Measurements from ENCODE around the gene NRP2.

The NRP2 gene

DNA sequence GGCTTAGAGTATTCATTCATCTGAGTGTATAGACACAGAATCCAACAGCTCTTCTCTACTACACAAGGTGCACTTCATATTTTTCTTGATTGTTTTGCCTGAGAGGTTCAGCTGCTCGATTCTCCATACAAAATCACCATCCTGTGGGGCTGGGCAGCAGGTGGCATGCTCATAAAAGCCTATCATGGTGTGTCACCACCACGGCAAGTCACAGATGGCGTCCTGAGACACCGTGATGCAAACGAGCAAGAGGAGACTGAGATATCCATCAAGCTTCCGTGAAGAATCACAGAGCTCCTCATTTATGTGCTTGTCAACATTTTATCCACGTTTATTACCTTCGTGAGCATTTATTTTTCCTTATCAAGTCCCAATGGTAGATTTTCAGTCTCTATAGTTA is 22.4 kb upstream of the NRP2 start:
- no peak for TF ChIP-seq FOXM1 (IDR thresholded peaks at IDR 0.05; ENCODE audit: borderline replicate concordance, low read depth)

GRCh38 chr2:205660521-205661124 is 21.7 kb upstream of the NRP2 start:
- TF ChIP-seq YY1 (IDR thresholded peaks at IDR 0.05; ENCODE audit: low read depth), result no peak
- TF ChIP-seq RAD21 (IDR thresholded peaks at IDR 0.05; ENCODE audit: low read depth), result no peak
- no peak for TF ChIP-seq ZBTB7A (IDR thresholded peaks at IDR 0.05; ENCODE audit: low read depth)
- TF ChIP-seq EP300 (IDR thresholded peaks at IDR 0.05; ENCODE audit: borderline replicate concordance), result no peak
- TF ChIP-seq, protein P1, sequence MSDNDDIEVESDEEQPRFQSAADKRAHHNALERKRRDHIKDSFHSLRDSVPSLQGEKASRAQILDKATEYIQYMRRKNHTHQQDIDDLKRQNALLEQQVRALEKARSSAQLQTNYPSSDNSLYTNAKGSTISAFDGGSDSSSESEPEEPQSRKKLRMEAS (IDR thresholded peaks at IDR 0.05), result no peak
- TF ChIP-seq TCF12 (IDR thresholded peaks at IDR 0.05; ENCODE audit: low read depth), result no peak
- TF ChIP-seq NFIC (IDR thresholded peaks at IDR 0.05), result no peak
- TF ChIP-seq CREB1 (IDR thresholded peaks at IDR 0.05; ENCODE audit: low read depth), result no peak
- TF ChIP-seq, protein P2, sequence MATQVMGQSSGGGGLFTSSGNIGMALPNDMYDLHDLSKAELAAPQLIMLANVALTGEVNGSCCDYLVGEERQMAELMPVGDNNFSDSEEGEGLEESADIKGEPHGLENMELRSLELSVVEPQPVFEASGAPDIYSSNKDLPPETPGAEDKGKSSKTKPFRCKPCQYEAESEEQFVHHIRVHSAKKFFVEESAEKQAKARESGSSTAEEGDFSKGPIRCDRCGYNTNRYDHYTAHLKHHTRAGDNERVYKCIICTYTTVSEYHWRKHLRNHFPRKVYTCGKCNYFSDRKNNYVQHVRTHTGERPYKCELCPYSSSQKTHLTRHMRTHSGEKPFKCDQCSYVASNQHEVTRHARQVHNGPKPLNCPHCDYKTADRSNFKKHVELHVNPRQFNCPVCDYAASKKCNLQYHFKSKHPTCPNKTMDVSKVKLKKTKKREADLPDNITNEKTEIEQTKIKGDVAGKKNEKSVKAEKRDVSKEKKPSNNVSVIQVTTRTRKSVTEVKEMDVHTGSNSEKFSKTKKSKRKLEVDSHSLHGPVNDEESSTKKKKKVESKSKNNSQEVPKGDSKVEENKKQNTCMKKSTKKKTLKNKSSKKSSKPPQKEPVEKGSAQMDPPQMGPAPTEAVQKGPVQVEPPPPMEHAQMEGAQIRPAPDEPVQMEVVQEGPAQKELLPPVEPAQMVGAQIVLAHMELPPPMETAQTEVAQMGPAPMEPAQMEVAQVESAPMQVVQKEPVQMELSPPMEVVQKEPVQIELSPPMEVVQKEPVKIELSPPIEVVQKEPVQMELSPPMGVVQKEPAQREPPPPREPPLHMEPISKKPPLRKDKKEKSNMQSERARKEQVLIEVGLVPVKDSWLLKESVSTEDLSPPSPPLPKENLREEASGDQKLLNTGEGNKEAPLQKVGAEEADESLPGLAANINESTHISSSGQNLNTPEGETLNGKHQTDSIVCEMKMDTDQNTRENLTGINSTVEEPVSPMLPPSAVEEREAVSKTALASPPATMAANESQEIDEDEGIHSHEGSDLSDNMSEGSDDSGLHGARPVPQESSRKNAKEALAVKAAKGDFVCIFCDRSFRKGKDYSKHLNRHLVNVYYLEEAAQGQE (IDR thresholded peaks at IDR 0.05; ENCODE audit: low read depth), result no peak
- TF ChIP-seq TAF1 (IDR thresholded peaks at IDR 0.05; ENCODE audit: low read depth), result no peak
- no peak for TF ChIP-seq EGR1 (IDR thresholded peaks at IDR 0.05)
- no peak for TF ChIP-seq FOXM1 (IDR thresholded peaks at IDR 0.05; ENCODE audit: borderline replicate concordance, low read depth)
- no peak for TF ChIP-seq TEAD4 (IDR thresholded peaks at IDR 0.05)
- no peak for TF ChIP-seq CEBPB (IDR thresholded peaks at IDR 0.05)
- no peak for TF ChIP-seq USF1 (IDR thresholded peaks at IDR 0.05)

GRCh38 chr2:205661281-205661680 is 21.0 kb upstream of the NRP2 start:
- no peak for TF ChIP-seq CREB1 (IDR thresholded peaks at IDR 0.05; ENCODE audit: low read depth)
- TF ChIP-seq, protein P2 (IDR thresholded peaks at IDR 0.05; ENCODE audit: low read depth), result no peak
- no peak for TF ChIP-seq USF1 (IDR thresholded peaks at IDR 0.05)
- TF ChIP-seq YY1 (IDR thresholded peaks at IDR 0.05; ENCODE audit: low read depth), result no peak
- TF ChIP-seq TCF12 (IDR thresholded peaks at IDR 0.05; ENCODE audit: low read depth), result no peak
- TF ChIP-seq CEBPB (IDR thresholded peaks at IDR 0.05), result no peak
- TF ChIP-seq EP300 (IDR thresholded peaks at IDR 0.05; ENCODE audit: borderline replicate concordance), result no peak
- TF ChIP-seq FOXM1 (IDR thresholded peaks at IDR 0.05; ENCODE audit: borderline replicate concordance, low read depth), result no peak
- TF ChIP-seq, protein P1 (IDR thresholded peaks at IDR 0.05), result no peak
- TF ChIP-seq RAD21 (IDR thresholded peaks at IDR 0.05; ENCODE audit: low read depth), result no peak
- TF ChIP-seq EGR1 (IDR thresholded peaks at IDR 0.05), result no peak

DNA sequence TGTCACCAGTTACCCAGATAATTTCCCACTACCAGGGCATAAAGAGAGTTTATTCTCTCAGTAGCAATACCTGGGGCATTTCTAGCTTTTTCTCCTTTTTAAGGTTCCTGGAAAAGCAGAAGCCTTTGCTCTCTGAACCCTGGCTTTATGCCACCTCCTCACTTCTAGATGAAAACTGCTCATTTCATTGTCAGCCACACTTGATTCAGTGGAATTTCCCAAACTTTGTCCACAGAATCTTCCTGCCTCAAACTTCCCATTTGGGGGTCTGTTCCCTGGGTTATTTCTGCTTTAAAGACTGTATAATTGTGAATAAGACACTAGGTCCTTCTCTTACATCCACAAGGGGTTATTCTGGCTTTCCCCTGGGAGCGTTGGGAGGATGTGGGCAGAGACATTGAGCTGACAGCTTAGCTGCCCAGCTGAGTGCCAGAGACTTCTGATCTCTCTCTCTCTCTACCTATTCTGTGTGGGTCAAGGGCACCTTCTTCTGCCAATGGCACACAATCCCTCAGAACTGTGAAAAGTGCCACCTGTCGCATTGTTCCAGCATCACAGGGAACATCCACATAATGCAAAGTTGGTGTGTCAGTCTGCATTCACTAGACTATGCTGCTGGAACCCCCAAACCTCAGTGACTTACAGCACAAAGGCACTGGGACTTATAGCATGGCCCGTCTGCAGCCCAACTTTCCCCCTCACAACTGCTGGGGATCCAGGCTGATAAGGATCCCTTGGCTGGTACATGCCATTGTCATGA is 19.9 kb upstream of the NRP2 start:
- no peak for TF ChIP-seq RAD21 (IDR thresholded peaks at IDR 0.05; ENCODE audit: low read depth)
- TF ChIP-seq, protein P2 (IDR thresholded peaks at IDR 0.05; ENCODE audit: low read depth), result no peak

- no peak for TF ChIP-seq EGR1 (IDR thresholded peaks at IDR 0.05)
- no peak for TF ChIP-seq NFIC (IDR thresholded peaks at IDR 0.05)
- TF ChIP-seq, protein P1 (IDR thresholded peaks at IDR 0.05), result no peak
- no peak for TF ChIP-seq TEAD4 (IDR thresholded peaks at IDR 0.05)
- TF ChIP-seq CEBPB (IDR thresholded peaks at IDR 0.05), result no peak
- no peak for TF ChIP-seq EP300 (IDR thresholded peaks at IDR 0.05; ENCODE audit: borderline replicate concordance)
- TF ChIP-seq CREB1 (IDR thresholded peaks at IDR 0.05; ENCODE audit: low read depth), result no peak
- TF ChIP-seq TCF12 (IDR thresholded peaks at IDR 0.05; ENCODE audit: low read depth), result no peak
- no peak for TF ChIP-seq USF1 (IDR thresholded peaks at IDR 0.05)
- TF ChIP-seq TAF1 (IDR thresholded peaks at IDR 0.05; ENCODE audit: low read depth), result no peak
- TF ChIP-seq, protein P2 (IDR thresholded peaks at IDR 0.05; ENCODE audit: low read depth), result no peak
- TF ChIP-seq RAD21 (IDR thresholded peaks at IDR 0.05; ENCODE audit: low read depth), result no peak
- TF ChIP-seq FOXM1 (IDR thresholded peaks at IDR 0.05; ENCODE audit: borderline replicate concordance, low read depth), result no peak
- TF ChIP-seq YY1 (IDR thresholded peaks at IDR 0.05; ENCODE audit: low read depth), result no peak
- no peak for TF ChIP-seq ZBTB7A (IDR thresholded peaks at IDR 0.05; ENCODE audit: low read depth)
Measured at GRCh38 chr2:205665791-205666190, 16.5 kb upstream of the NRP2 start.
